Hepatic stellate cell (primary cell): ENCODE data around the gene PCSK4.
"Not testable (repeated sequence)": the region's sequence is repeated elsewhere in the genome, so short reads cannot be mapped to it uniquely, and the experiment has no call there.

Source experiments
- DNase-seq: peaks from one replicate; pipeline ENCODE4 v3.0.0; 2011; ENCODE audit warnings: low spot score

PCSK4 gene

DNA sequence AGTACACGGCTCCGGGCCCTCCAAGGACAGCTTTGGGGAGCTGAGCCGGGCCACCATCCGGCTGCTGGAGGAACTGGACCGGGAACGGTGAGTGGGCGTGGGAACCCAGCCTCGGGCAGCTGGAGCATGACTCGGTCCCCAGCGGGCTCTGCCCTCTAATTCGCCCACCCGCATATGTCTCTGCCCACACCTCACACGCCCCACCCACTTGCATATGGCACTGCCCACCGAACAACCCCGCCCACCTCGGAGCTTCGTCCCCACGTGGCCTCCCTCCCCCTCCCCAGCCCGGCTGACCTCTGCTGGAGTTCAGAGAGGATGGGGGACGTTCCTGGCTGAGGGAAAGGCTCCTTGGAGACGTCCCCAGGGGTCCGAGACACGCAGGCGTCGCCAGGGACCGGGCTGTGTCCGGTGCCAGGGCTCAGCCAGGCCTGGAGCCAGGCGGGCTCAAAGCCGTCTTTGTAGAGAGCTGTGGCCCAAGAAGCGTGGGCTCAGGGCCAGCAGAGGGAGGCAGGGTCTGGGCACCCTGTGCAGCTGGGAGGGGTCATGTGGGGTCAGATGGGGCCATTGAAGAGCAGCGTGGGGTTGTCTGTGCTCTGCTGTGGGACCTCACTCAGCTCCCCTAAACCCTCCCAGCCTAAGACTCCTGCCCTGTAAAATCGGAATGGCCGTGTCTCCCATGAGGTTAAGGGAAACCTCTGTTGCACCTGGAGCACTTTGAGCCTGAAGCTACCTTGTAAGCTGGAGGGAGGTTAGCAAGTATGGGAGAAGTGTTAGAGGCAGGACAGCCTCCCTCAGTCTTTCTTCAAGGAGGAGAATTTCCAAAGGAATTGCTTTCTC lies 36.4 kb downstream of the PCSK4 start:
- peak; percentile 75 for DNase-seq

DNA sequence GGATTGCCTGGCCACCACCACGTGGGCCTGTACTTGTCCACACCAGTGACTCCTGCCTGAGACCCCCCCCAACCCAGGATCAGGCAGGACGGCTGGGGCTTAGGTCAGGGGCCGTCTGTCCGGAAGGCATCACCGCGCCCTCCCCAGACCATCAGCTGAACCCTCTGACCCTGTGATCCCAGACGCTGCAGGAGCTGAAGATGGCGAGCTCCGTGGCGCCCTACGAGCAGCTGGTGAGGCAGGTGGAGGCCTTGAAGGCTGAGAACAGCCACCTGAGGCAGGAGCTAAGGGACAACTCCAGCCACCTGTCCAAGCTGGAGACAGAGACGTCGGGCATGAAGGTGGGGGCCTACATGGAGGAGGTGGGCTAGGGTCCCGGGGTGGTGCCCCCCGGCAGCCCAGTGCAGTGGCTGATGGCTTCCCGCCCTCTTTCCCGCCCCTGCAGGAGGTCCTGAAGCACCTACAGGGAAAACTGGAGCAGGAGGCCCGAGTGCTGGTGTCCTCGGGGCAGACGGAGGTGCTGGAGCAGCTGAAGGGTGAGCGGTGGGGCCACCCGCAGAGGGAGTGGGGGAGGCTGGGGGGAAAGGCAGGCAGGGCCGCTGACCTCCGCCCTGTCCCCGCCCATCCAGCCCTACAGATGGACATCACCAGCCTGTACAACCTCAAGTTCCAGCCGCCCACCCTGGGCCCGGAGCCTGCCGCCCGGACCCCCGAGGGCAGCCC lies 37.2 kb downstream of the PCSK4 start:
- no peak for DNase-seq

DNA sequence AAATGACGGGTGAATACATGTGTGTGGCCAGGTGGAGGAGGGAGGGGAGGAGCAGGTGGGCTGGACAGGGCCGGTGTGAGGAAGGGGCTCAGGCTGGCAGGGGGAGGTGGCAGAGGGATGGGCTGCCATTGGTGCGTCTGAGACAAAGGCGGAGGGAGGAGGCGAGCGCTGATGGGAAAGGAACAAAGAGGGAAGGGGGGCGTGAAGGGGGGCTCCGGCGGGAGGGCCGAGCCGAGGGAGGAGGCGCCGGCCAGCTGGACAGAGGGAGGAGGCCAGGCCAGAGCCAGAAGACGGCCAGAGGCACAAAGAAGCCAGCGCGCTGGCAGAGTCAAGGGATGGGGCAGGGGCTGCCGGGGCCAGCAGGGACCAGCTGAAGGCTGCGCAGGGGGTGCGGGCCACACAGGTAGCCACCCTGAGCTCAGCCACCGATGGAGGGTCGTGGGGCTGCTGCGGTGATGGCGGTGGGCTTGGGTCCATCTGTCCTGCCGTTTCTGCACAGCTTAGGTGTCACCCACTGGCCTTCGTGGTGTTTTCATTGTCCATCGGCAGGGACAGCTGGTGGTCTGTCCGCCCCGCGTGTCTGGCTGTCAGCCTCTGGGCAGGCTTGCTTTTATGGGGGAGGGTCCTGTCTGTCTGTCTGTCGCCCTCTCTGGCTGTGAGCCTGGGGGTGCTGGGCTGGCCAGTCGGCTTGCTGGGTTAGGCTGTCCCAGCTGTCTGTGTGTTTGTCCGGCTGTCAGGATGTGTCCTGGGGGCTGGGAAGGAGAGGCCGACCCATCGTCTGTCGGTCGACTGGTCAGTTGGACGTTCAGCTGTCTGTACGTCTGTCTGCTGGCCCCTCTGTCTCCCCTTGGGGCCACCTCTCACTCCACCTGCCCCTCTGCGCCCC lies 38.0 kb downstream of the PCSK4 start:
- no peak for DNase-seq

DNA sequence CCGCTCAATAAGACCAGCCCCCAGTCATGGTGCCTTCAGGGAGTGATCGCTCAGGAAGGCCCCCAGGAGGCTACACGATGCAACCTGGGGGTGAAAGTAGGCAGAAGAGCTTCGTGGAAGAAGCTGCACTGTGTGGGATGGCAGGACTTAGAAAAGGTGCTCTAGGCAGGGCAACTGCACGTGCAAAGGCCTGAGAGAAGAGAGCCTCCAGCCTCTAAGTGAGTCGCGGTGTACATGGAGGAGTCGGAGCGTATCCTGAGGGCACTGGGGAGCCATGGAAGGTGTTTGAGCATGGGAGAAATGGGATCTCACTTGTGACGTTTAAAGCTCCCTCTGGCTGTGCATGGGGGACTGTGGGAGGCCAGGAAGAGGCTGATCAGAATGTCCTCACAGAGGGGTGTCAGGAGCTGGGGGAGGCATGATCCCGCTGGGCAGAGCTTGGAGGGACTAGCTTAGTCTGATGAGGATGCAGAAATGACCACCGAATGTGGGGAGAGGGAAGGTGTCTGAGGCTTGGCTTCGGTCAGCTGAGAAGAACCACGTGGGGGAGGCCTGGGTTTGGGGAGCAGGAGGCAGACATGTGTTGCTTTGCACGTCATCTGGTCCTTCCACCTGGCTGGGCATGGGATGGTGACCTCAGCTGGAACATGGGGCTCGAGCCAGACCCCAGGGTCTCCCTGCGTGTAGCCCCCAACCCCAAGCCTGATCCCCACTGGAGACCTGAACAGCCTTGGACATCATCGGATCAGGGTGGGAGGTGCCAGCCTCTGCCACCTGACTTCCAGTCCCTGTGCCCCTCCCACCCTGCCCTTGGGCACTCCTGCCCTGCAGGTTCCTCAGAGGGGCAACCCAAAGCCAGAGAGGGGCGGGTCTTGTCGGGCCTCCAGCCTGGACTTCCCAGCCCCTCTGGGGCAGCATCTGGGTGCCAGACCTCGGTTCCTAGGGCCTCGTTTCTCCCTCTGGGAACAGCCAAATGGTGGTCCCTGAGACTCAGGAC lies 39.1 kb downstream of the PCSK4 start:
- DNase-seq = no peak

DNA sequence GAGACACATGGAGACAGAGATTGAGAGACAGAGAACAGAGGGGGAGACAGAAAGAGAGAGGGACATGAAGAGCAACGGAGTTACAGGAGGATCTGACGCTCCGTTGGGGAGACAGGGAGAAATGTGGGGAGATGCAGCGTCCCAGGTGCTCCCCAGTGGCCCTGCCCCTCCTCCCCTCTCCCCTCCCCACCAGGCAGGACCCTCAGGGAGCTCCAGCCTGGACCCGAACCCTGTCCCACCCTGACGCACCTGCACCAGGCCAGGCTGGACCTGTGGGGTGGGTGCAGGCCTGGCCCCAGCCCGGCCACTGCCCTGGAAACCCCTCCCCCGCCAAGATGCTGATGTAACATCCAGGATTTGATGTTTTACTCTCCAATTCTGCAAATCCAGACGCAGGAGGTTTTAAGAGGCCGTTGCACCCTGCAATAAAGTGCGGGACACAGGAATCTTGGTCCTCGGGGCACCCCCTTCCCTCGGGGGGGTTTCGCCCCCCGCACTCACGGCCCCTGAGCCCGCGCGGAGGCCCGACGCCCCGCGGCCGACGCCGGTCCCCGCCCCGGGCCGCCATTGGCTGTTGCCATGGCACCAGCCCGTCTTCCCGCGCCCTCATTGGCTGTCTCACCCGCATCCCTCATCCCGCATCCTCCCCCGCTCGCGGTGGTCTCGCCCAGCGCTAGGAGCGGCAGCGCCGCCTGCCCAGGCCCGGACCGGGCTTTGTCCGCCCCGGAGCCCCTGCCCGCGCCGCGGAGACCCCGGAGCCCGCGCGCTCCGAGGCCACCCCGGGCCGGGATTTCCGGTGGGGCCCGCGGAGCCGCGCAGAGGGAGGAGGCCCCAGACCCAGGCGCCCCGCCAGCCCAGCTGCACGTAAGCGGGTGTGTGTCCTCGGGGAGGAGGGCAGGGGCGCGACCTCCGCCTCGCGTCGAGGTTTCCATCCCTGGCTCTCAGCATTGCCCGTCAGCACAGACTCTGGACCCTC lies 40.4 kb downstream of the PCSK4 start, which contains the start of gene APC2:
Gene APC2, plus strand, starts transcription at position 655 of the 976 bp plus-strand sequence. CDS start 2,881 bp downstream, outside the sequence.
- DNase-seq = peak; percentile 95

DNA sequence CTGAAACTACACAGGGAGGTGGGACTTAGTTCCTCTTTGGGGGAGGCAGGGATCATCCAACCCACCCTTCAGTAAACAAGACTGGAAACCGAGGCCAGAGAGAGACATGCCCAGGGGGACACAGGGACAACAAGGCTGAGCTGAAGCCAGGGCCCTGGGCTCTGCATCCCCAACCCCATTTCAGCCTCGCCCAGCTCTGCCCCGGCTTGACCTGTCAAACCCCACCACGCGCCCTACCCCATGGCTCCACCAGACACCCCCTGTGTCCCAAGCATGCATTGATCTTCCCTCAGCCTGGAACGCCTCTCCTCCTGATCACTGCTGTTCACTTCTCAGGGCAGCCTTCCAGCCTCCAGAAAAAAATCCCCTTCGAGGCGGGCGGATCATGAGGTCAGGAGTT lies 42.2 kb downstream of the PCSK4 start:
- no peak for DNase-seq

DNA sequence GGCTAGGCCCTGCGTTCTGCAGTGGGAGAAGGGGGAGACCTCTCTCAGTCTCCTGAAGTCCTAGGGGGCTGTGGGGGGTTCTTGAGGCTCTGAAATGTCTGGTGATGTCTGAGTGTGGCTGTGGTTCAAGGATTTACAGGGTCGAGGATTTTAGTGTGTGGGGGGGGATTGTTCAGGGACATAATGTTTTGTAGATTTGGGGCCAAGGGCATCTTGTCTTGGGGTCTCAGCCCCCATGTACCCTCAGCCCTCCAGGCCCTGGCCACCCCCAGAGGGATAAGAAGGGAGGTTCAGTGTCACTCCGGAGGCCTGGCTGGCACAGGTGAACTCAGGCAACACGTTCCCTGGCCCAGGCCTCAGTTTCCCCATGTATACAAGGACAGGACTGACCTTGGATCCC lies 42.6 kb downstream of the PCSK4 start:
- DNase-seq = no peak

- peak; percentile 29 for DNase-seq
These were observed 43.3 kb downstream of the PCSK4 start for GRCh38 chr19:1446713-1447481.

GRCh38 chr19:1445932-1446712 lies 44.0 kb downstream of the PCSK4 start:
- no peak for DNase-seq

DNA sequence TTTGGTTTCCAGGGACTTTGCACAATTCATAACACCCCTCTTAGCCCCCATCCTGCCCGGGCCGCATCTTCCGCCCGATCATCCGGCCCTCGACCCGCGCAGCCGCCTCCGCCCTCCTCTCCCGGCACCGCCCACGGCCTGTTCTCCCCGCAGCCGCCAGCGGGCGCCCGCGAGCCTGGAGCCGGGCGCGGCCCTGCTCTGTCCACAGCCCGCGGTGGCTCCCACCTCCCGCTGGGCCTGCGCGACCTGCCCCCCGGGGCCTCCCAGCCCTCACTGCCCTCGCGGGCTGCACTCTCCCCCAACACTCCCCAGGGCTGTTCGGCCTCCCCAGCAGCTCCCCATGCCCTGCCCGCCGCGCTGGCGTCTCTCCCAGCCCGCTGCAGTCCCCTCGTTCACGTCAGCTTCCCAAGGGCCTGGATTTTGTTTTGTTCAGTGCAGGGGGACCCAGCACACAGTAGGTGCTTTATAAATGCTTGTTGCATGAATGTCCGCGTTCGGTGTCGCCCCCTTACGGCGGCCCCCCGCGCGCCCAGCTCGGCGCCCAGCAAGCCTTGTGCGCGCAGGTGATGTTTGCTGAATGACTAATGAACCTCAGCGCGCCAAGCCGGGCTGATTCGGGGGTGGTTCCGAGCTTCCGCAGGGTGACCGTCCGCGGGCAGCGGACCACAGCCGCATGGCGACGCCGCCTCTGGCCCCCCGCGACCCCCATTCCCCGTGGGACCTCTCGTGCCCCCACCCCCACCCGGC lies 44.8 kb downstream of the PCSK4 start:
- peak; percentile 91 for DNase-seq

DNA sequence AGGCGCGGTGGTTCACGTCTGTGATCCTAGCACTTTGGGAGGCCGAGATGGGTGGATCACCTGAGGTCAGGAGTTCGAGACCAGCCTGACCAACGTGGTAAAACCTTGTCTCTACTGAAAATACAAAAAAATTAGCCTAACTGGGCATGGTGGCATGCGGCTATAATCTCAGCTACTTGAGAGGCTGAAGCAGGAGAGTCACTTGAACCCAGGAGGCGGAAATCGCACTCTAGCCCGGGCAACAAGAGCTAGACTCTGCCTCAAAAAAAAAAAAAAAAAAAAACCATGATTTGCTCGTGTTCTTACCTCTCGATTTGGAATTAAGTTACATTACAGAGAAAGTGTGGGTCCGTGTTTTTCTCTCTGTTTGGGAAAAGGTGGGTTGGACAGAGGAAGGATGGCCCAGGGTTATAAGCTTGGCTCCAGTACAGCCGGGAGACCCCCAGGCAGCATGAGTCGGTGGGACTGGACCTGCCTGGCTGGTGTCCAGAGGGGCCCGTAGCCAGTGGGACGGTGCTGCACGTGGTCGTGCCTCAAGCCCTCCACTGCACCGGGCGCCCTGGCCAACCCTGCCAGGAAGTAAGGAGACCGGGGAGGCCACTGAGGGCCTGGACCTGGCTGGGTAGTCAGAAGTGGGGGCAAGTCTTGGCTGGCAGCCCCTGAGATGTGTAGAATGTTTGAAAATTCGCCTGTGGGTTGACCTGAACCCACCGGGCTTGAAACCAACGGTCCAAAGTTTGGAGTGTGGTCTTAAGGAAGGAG lies 48.3 kb downstream of the PCSK4 start:
- DNase-seq = no peak

DNA sequence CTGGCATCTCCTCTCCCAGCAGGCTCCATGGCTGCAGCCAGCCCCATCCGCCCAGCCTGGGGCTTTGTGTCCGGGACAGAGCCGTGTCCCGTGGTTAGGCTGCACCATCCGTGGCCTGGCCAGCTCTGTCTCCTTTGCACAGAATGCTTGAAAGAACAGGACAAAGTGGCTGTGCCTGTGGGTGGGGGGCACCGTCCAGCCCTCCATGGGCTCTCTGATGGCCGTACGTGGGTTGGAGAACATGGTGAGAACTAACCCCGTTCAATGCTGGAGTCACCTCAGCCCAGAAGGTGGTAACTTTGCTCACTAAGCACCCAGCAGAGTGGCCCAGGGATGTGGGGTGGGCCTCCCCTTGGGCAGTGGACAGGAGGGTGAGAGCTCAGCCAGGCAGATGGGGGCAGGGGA lies 49.1 kb downstream of the PCSK4 start:
- DNase-seq = no peak

GRCh38 chr19:1440418-1440801 lies 49.7 kb downstream of the PCSK4 start:
- DNase-seq = no peak

- not testable (repeated sequence) for DNase-seq
These were observed 50.4 kb downstream of the PCSK4 start for GRCh38 chr19:1439525-1440417.

DNA sequence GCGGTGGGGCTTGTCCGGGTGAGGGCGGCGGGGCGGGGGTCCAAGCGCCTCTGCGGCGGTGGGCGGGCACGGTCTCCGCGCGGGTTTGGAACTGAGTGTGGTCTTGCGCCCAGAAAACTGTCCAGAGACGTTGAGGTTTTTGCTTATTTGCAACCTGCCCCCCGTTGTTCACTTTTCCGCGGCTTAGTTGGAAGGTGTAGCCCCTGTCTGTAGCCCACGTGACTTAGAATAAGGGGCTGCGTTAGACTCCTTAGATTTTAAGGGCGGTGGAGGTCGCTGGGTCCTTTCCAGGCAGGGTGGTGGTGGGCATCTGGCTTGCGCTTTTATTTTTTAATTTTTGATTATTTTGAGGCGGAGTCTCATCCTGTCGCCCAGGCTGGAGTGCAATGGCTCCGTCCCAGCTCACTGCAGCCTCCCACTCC lies 51.2 kb downstream of the PCSK4 start:
- no peak for DNase-seq
